ENCODE measurements around the gene STC2.

Gene STC2

GRCh38 chr5:173330338-173331206, 2.4 kb upstream of the STC2 start:
- Histone ChIP-seq H3K4me3 (ENCODE audit: low read depth, low read length) (peak overlapping the region; percentile 65), H3K36me3 (no peaks in the 10 kb centered on the region), H3K27ac (no peak overlapping the region; the same call in 1 of the 2 replicates), H3K27me3 (ENCODE audit: insufficient read depth, low read depth, severe bottlenecking) (peaks cover 9% of the 10 kb centered on the region), H3K9me3 (ENCODE audit: severe bottlenecking) (no peaks in the 10 kb centered on the region)
- TF ChIP-seq CTCF (IDR thresholded peaks at IDR 0.05; ENCODE audit: low read depth, low read length) = no peak
- no peak for DNase-seq

- peaks cover 9% of the 10 kb centered on the region for H3K27me3 ChIP-seq (ENCODE audit: insufficient read depth, low read depth, severe bottlenecking)
- DNase-seq = peak; percentile 65
- H3K36me3 ChIP-seq = no peaks in the 10 kb centered on the region
- H3K27ac ChIP-seq = peak overlapping the region; percentile 57
- peak overlapping the region; percentile 65 for H3K4me3 ChIP-seq (ENCODE audit: low read depth, low read length)
- TF ChIP-seq CTCF (IDR thresholded peaks at IDR 0.05; ENCODE audit: low read depth, low read length) = peak; percentile 50; the same call in 1 of the 2 replicates
- H3K9me3 ChIP-seq (ENCODE audit: severe bottlenecking) = no peaks in the 10 kb centered on the region
Measured at GRCh38 chr5:173329491-173330337, 1.5 kb upstream of the STC2 start.

- Histone ChIP-seq H3K4me3 (ENCODE audit: low read depth, low read length) (peak overlapping the region; percentile 65), H3K36me3 (no peaks in the 10 kb centered on the region), H3K27ac (peak overlapping the region; percentile 28), H3K9me3 (ENCODE audit: severe bottlenecking) (no peaks in the 10 kb centered on the region), H3K27me3 (ENCODE audit: insufficient read depth, low read depth, severe bottlenecking) (peaks cover 9% of the 10 kb centered on the region)
- no peak for TF ChIP-seq CTCF (IDR thresholded peaks at IDR 0.05; ENCODE audit: low read depth, low read length)
- peak; percentile 19 for DNase-seq
Measured at GRCh38 chr5:173328844-173329490, 753 bp upstream of the STC2 start.

GRCh38 chr5:173327084-173327947, 898 bp downstream of the STC2 start:
- Histone ChIP-seq H3K27me3 (ENCODE audit: insufficient read depth, low read depth, severe bottlenecking) (peaks cover 9% of the 10 kb centered on the region), H3K27ac (no peak overlapping the region), H3K36me3 (no peaks in the 10 kb centered on the region), H3K4me3 (ENCODE audit: low read depth, low read length) (peak overlapping the region; percentile 65), H3K9me3 (ENCODE audit: severe bottlenecking) (no peaks in the 10 kb centered on the region)
- no peak for DNase-seq
- TF ChIP-seq CTCF (IDR thresholded peaks at IDR 0.05; ENCODE audit: low read depth, low read length) = no peak

GRCh38 chr5:173326501-173326960, 1.7 kb downstream of the STC2 start:
- no peaks in the 10 kb centered on the region for H3K36me3 ChIP-seq
- peaks cover 9% of the 10 kb centered on the region for H3K27me3 ChIP-seq (ENCODE audit: insufficient read depth, low read depth, severe bottlenecking)
- no peak for TF ChIP-seq CTCF (IDR thresholded peaks at IDR 0.05; ENCODE audit: low read depth, low read length)
- no peak overlapping the region for H3K4me3 ChIP-seq (ENCODE audit: low read depth, low read length)
- H3K9me3 ChIP-seq (ENCODE audit: severe bottlenecking) = no peaks in the 10 kb centered on the region
- no peak overlapping the region for H3K27ac ChIP-seq
- no peak for DNase-seq
